GM18502 (cell line): ENCODE data around the gene SLC4A9.
"Not testable (repeated sequence)": the region's sequence is repeated elsewhere in the genome, so short reads cannot be mapped to it uniquely, and the experiment has no call there.

Source experiments
- ATAC-seq: cut with Tn5 transposase; IDR thresholded peaks from one replicate; pipeline ENCODE4 v1.9.1; 2021; ENCODE audit warnings: mild to moderate bottlenecking; ENCODE audit not compliant: unreplicated experiment, poor library complexity

SLC4A9 gene

DNA sequence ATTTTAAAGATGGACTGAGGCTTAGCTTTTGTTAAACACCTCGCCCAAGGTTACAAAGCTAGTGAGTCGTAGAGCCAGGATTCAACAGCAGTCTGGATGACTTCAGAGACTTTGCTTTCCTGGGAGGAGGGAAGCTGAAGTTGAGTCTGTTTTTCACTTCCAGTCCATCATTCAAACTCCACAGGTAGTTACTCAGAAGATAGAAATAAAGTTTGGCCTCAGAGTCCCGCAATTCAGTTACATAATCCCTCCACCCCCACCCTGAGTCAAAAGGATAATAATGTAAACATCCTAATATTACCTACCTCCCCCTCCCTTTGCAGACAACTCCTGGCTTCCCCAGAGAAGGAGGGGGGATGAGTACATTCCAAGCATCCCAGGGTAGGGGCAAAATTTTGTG, 21.7 kb upstream of the SLC4A9 start:
- no peak for ATAC-seq

DNA sequence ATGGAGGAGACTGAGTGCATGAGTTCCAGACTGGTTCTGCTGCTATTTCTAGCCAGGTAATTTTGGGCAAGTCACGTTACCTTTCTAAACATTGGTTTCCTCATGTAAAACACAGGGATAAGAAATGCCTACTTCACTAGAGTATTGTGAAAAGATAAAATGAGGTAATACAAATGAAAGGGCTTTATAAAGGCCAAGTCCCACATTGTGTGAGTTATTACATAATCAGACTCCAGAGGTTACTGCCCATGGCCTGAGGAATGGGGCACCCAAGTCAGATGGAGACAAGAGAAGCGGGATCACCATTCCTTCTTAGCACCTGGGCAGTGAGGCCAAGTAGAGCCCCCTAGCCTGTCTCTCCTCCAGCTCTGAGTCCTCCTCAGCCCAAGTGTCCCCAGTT, 21.1 kb upstream of the SLC4A9 start:
- no peak for ATAC-seq

DNA sequence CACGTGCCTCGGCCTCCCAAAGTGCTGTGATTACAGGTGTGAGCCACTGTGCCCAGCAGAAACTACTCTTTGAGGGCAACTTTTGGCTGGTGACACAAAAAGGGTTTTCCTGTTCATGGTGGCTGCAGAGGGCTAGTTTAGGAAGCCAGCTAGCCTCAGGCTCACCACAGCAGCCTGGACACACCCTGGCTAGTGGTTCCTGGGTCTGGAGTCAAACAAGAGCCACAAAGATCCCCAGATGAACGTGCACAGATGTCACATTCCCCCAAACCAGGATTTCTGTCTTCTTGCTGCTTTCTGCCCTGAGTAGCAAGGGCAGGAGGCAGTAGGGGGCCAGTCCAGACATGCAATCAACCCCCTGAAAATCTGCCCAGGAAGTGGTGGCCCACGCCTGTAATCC, 20.4 kb upstream of the SLC4A9 start:
- no peak for ATAC-seq

DNA sequence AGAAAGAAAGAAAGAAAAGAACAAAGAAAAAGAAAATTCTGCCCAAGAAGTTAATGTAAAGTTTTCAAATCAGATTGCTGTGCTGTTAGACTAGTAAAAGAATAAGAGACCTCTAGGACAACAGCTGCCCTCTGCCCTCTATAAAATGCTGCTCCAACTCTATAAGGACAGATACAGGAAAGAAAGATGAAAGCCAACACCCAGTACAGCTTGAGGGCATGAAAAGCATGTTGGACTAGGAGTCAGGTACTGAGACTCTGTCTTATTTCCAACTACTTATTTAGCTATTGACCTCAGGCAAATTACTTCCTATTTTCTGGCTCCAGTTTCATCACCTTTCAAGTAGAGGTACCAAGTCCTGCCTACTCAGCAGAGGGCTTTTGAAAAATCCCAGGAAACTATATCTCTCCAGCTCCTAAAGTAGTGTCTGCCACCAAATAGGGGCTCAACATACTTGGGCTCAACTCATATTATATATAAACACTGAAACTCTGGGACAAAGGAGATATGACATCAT, 19.3 kb upstream of the SLC4A9 start:
- no peak for ATAC-seq

DNA sequence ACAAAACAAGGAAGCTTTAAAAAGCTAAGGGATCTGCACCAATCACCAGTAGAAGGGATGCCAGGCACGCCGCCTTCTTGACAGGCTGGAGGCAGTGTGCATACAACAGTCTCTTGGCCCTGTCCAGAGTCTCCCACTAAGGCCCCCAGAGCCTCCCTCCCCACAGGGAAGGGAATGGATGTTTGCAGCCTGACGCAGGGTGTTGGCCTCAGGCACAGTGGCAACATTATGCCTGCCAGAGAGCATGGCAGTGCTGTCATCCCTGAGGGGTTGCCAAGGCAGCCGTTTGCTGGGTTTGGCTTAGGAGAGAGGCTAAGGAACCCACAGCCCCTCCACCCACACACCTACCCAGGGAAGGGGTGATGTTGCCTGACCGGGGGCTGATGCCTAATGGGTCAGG, 18.4 kb upstream of the SLC4A9 start:
- no peak for ATAC-seq

DNA sequence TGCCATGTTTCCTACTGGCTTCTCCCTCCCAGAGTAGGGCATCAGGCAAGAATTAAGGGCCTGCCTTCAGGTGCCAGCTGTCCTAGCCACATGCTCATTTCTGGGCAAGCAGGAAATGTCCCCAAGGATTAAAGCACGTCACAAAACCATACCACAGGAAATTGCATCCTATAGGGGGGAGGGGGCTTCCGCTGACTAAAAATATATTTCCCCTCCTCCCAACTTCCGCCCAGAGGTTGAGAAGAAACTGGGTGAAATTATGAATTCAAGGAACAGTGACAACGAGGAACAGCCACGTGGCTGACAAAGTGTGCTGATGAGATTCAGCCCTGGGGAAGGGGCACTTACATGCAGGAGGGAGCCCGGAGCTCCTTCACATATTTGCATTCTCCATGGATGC, 17.7 kb upstream of the SLC4A9 start:
- no peak for ATAC-seq

DNA sequence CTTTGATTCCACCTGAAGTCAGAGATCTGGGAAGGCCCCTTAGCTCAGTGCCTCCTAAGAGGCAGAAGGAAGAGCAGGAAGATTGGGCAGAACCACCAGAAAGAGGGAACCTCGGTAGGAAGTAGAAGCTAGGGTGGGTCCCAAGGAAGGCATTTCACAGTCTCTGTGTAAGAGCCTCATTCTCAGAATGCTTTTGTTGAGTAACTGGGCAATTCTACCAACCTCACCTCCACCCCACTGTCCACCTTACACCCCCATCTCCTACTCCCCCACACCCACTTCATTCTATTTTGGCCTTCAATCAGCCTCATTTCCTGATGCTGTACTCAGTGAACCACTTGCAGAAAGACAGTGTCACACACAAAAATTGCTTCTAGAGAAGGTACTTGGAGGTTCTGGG, 17.1 kb upstream of the SLC4A9 start:
- ATAC-seq = no peak

DNA sequence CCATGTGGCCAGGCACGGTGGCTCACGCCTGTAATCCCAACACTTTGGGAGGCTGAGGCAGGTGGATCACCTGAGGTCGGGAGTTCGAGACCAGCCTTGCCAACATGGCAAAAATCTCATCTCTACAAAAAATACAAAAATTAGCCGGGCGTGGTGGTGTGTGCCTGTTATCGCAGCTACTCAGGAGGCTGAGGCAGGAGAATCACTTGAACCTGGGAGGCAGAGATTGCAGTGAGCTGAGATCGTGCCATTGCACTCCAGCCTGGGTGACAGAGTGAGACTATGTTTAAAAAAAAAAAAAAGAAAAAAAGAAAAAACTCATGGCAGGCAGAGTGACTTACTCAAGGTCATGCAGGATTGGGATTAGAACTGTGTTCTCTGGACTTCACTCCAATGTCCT, 16.1 kb upstream of the SLC4A9 start:
- not testable (repeated sequence) for ATAC-seq

DNA sequence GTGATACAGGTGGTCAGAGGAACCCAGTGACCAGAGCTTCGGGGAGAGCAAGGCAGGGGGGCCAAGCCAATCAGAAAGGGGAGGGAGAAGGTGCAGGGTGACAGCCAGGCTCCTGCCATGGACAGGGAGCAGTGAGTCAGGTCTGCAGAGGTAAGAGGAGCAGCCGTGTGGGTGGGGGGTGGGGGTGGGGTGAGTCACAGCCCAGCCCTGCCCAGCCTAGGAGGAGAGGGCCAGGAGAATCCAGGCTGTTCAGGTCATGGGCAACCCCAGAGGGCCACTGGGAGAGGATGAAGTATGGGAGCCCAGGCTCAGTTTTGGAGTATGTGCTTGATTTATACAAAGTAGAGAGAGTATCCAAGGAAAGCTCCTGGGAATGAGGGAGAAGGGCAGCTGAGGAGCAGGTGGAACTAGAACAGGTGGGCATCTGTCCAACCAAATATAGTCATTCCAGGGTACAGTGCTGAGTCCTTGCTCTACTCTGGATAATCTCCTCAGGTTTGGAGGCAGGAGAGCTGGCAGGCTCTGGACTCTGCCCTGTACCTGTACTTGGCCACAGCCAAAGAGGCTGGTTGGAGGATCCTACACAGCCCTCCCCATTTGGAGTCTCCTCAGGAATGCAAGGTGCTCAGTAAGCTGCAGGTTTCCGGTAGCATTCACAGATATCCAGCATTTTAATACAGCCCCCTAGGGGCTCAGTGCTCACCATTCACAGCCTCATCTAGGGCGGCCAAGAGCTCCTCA, 15.1 kb upstream of the SLC4A9 start:
- ATAC-seq = no peak

DNA sequence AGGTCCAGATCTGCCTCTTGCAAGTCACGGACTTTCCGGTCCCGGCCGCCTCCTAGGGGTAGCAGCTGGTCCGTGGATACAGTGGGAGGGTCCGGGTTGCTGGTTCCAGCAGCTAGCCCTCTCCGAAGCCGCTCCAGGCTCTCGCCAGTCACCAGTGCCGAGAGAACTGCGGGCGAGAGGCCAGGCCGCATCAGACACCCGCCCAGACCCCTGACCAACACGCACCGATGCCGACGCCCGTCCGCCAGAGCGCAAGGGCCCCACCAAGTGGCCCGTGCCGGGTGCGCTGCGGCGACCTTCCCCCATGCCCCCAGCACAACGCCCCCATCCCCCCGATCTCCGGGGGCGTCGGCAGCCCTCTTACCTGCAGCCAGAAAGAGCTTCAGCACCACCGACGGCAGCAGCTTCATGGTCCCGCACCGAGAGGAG, 14.1 kb upstream of the SLC4A9 start:
- ATAC-seq = no peak

DNA sequence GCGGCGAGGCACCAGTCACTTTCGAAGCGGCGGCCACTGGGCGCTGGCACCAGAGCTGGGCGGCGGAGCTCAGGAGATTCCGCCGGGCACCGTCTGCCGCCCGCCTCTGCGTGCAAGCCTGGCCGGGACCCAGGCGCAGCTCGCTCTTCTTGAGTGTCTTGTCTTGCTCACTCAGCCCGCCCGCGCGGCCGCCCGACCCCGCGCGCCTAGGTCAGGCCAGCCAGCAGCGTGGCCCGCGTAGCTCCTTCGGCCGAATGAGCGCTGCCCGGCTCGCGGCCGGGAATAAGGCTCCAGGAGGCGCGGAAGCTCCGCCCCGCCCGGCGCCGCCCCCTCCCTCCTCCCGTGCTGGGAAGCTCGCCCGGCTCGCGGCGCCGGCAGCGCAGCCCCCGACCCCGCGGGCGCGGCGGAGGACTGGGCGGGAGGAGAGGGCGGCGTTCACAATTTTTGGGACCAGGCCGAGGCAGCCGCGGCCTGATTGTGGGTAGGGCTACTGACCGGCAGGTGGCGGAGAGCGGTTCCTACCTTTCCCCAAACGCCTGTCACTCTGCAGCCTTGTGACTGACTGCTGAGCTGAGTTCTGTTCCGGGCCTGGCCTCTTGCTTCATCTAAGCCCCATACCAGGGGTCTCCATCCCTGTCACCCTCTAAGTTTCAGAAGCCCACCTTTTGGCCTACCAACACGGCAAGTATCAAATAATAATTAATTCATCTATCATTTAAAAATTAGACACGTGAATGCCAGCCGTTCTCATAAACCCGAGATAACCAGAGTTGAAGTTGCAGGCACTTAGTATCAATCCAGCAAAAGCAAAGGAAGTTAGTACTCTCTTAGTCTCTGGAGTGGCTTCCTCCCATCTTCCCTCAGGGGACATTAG, 13.4 kb upstream of the SLC4A9 start, which contains the start of gene HBEGF:
TSS of gene HBEGF (minus strand) at position 256 of the 874 bp plus-strand sequence. CDS start 275 bp downstream, outside the sequence.
- peak; percentile 77 for ATAC-seq

DNA sequence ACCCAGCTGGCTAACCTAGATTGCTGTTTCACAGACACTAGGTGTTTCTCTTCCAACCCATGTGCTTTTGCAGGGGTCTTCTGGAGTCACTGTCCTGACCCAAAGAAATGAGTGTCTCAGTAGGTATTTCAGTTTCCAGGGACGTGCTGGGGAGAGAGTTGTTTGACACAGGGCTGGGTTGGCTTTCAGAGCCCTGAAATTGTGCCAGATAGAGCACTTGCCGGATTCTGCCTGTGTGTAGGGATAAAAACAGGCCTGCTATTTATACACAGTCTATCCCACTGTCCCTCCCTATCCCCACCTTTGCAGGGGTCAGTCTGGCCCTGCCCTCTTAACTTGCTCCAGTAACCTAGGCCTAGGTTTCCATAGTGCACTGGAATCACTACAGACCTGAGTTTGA, 12.6 kb upstream of the SLC4A9 start:
- no peak for ATAC-seq

DNA sequence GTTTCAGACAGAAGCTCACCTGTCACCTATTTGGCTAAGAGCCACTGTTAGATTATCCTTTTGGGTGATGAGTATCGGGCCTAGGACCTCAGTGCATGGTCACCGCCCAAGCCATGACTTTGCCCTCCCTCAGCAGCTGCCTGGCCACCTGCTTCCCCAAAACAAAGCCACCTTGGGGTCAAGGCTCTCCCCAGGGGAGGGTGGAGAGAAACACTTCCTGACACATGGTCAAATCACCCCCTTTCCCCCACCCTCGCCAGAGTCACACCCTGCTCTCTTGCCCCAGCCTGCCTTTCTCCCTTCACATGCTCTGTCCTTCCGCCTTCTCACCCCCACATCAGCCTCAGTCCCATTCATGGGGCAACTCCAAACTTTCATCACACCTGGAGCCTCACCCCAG, 11.9 kb upstream of the SLC4A9 start:
- ATAC-seq = no peak

DNA sequence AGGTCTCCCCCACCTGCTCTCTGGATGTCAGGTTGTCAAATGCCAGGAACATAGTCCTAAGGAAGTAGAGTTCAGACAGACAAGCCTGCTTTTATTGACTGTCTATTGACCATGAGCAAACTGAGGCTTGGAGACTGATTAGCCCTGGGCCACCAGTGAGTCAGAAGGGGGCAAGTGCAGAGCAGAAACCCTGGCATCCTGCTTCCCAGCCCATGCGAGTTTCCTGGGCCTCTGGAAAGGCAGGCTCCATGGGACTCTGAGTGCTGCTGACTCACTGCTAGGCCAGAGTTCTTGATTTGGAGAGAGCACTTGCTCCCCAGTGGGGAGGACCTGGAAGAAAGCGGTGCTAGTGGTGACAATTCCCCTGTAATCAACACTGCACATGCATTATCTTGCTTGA, 10.8 kb upstream of the SLC4A9 start:
- ATAC-seq = no peak

DNA sequence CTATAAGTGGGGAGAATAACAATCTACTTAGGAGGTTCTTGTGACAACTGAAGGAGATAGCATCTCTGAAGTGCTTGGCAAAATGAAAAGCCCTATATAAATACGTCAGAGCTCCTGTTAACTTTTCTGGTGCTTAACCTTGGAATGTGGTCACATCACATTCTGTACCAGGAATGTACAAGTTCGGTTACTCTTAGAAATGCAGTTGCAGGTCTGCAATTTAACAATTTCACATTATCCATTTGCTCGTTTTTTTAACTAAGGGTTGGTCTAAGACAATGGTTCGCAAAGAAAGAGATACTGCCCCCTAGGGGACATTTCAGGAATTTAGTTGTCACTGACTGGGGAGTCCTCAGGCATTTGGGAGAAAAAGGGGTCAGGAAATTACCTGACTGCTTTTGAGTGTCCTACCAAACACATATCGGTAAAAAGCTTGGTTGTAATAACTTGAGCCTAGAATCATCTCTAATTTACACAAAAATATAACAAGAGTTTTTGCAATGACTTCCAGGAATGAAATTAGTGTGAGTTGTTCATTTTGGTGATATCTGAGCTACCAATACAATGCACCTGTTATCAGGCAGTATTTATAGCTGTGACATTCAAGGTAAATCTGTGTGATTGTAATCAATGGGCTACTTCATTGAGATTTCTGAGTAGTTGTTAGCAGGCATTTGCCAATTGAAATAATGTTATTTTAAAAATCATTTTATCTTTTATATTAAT, 8.2 kb upstream of the SLC4A9 start:
- peak; percentile 70 for ATAC-seq

DNA sequence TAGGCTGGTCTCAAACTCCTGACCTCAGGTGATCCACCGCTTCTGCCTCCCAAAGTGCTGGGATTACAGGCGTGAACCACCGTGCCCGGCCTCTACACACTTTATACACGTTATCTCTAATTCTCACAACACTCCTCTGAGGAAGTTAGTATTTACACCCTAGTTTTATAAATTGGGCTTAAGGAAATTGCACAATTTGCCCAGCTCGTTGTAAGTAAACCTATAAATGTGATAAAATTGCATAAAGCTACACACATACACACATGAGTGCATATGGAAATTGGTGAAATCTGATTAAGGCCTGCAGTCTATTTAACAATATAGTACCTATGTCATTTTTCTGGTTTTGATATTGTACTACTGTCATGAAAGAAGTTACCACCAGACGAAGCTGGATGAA, 4.4 kb upstream of the SLC4A9 start:
- no peak for ATAC-seq

DNA sequence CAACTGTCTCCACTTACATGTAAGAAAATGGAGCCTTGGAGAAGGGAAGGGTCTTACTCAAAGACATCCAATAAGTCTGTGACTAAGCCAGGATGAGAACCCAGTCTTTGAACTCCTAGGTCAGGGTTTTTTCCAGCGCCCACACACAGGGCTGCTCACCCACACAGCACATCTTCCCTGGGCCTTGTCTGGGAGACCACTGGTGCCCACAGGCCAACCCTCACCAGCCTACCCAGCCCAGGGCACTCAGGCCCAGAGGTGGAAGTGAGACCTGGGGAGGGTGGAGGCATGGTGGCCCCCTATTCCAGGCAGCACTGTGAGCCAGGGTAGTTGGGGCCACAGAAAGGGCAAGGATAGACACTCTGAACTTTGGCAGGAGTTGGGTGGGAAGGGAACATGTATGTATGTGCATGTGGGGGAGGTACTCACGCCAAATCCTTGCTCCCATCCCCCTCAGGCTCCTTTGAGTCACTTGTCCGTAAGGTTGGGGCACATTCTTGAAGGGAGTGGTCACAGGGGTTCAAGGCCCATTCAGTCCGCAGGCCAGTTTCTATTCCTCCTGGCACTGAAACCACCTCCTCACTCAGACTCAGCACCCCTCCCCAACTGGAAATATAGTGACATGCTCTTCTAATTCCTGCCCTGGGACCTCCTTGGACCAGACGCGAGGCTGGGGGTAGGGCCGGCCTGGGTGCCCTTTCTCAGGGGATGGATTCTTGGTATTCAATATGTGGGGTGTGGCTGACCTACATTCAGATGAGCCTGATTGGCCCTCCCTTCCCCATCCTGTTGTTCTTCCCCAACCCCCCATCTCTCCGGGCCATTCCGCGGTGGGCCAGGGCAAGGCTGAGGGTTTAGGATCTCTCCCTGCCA, 2.9 kb upstream of the SLC4A9 start:
- ATAC-seq = peak; percentile 9

DNA sequence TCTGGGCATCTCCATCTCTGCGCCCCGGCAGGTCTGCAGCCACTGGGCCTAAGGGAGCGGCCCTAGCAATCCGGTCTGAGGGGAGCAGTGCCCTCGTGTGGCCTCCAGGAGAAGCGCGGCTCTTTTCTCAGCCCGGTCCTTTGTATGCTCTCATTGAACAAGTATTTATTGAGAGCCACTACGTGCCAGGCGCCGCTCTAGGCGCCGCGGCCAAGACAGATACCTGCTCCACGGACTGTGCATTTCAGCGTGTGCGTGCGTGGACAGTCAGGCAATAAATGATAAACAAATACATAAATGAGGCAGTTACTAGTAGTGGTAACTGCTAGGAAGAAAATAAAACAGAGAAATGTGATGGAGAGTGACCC, 2.3 kb upstream of the SLC4A9 start:
- ATAC-seq = peak; percentile 96

DNA sequence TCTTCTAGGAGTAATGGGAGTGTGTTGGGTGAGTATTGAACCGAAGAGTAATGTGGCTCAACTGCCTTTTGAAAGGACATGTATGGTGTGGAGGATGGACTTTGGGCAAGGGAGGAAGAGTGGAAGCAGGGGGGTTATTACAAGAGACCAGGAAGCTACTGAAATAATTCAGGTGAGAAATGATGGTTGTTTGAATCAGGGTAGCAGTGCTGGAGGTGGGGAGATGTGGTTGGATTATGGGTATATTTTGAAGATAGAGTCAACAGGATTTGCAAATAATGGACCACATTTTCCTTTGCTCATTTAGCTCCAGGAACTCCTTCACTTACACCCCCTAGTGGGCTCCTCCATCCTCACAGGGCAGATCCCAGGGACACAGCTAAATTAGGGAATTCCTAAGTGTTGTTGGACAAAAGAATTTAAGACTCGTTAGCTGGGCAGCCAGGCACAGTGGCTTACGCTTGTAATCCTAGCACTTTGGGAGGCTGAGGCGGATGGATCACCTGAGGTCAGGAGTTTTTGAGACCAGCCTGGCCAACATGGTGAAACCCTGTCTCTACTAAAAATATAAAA, 1.2 kb upstream of the SLC4A9 start:
- ATAC-seq = no peak
